H1 (cell line): ENCODE data around the gene LIG4. TPM values are rescaled to one million over a fixed set of nuclear protein-coding genes. Genes with fewer than 3 reads are reported as not detected.

ENCODE experiments used
- EGR1 ChIP-seq: IDR thresholded peaks from 2 replicates; pipeline ENCODE4 v1.6.1; 2011; ENCODE audit warnings: low read depth, low read length, borderline replicate concordance
- SP4 ChIP-seq: IDR thresholded peaks from 2 replicates; pipeline ENCODE4 v1.6.1; 2012; ENCODE audit warnings: low read length, inconsistent platforms
- polyA plus RNA-seq, 7 experiments: library from polyadenylated mRNA; depleted of rRNA in 3 of 7; stranded (reverse) in 5 of 7; unstranded in 2 of 7; fragments of >200 nt in 5 of 7; fragments of 200-250 nt in 2 of 7; gene quantifications; 1 replicate in 5 of 7; 2 replicates in 1 of 7; 4 replicates in 1 of 7; pipeline versions ENCODE4 v1.2.1 to v1.2.3, GENCODE V29; 2011 to 2013; ENCODE audit warnings: missing spikeins in 2 of 7, mixed read lengths in 2 of 7
- total RNA-seq: library from RNA; stranded (reverse); fragmentation: NEBNext Ultra II Directional; extraction: Animal tissue kit (Norgen Biotek cat#: 25700); gene quantifications from 2 replicates; pipeline ENCODE4 v1.2.1, GENCODE V29; 2021
- TF ChIP-seq, protein P1 (sequence below): fragments of 300-600 bp; sonication (generic); IDR thresholded peaks from 2 replicates; pipeline ENCODE4 v1.7.1; 2012; ENCODE audit warnings: low read length, moderate library complexity, mild to moderate bottlenecking, inconsistent platforms; ENCODE audit not compliant: insufficient replicate concordance

LIG4 gene
- total and polyA plus RNA-seq, 2 of the 8 experiments (the other 6 are each of a cell fraction or from before 2014, with no cell fraction given) = 1.1 to 4.5 TPM

GRCh38 chr13:108213946-108214345 lies 1.4 kb downstream of the LIG4 start (continued):
- TF ChIP-seq SP4 (no peak), EGR1 (no peak)
- TF ChIP-seq, protein P1, sequence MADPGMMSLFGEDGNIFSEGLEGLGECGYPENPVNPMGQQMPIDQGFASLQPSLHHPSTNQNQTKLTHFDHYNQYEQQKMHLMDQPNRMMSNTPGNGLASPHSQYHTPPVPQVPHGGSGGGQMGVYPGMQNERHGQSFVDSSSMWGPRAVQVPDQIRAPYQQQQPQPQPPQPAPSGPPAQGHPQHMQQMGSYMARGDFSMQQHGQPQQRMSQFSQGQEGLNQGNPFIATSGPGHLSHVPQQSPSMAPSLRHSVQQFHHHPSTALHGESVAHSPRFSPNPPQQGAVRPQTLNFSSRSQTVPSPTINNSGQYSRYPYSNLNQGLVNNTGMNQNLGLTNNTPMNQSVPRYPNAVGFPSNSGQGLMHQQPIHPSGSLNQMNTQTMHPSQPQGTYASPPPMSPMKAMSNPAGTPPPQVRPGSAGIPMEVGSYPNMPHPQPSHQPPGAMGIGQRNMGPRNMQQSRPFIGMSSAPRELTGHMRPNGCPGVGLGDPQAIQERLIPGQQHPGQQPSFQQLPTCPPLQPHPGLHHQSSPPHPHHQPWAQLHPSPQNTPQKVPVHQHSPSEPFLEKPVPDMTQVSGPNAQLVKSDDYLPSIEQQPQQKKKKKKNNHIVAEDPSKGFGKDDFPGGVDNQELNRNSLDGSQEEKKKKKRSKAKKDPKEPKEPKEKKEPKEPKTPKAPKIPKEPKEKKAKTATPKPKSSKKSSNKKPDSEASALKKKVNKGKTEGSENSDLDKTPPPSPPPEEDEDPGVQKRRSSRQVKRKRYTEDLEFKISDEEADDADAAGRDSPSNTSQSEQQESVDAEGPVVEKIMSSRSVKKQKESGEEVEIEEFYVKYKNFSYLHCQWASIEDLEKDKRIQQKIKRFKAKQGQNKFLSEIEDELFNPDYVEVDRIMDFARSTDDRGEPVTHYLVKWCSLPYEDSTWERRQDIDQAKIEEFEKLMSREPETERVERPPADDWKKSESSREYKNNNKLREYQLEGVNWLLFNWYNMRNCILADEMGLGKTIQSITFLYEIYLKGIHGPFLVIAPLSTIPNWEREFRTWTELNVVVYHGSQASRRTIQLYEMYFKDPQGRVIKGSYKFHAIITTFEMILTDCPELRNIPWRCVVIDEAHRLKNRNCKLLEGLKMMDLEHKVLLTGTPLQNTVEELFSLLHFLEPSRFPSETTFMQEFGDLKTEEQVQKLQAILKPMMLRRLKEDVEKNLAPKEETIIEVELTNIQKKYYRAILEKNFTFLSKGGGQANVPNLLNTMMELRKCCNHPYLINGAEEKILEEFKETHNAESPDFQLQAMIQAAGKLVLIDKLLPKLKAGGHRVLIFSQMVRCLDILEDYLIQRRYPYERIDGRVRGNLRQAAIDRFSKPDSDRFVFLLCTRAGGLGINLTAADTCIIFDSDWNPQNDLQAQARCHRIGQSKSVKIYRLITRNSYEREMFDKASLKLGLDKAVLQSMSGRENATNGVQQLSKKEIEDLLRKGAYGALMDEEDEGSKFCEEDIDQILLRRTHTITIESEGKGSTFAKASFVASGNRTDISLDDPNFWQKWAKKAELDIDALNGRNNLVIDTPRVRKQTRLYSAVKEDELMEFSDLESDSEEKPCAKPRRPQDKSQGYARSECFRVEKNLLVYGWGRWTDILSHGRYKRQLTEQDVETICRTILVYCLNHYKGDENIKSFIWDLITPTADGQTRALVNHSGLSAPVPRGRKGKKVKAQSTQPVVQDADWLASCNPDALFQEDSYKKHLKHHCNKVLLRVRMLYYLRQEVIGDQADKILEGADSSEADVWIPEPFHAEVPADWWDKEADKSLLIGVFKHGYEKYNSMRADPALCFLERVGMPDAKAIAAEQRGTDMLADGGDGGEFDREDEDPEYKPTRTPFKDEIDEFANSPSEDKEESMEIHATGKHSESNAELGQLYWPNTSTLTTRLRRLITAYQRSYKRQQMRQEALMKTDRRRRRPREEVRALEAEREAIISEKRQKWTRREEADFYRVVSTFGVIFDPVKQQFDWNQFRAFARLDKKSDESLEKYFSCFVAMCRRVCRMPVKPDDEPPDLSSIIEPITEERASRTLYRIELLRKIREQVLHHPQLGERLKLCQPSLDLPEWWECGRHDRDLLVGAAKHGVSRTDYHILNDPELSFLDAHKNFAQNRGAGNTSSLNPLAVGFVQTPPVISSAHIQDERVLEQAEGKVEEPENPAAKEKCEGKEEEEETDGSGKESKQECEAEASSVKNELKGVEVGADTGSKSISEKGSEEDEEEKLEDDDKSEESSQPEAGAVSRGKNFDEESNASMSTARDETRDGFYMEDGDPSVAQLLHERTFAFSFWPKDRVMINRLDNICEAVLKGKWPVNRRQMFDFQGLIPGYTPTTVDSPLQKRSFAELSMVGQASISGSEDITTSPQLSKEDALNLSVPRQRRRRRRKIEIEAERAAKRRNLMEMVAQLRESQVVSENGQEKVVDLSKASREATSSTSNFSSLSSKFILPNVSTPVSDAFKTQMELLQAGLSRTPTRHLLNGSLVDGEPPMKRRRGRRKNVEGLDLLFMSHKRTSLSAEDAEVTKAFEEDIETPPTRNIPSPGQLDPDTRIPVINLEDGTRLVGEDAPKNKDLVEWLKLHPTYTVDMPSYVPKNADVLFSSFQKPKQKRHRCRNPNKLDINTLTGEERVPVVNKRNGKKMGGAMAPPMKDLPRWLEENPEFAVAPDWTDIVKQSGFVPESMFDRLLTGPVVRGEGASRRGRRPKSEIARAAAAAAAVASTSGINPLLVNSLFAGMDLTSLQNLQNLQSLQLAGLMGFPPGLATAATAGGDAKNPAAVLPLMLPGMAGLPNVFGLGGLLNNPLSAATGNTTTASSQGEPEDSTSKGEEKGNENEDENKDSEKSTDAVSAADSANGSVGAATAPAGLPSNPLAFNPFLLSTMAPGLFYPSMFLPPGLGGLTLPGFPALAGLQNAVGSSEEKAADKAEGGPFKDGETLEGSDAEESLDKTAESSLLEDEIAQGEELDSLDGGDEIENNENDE = no peak
